ENCODE measurements around the gene COX17. TPM values are rescaled to one million over a fixed set of nuclear protein-coding genes. Genes with fewer than 3 reads are reported as not detected.
A peak's percentile ranks its signal among the peaks of the same experiment; 100 is the strongest.

COX17 gene
- total and polyA plus RNA-seq, 9 donors: 12.4 to 42.2 (median 26.3) TPM

- WGBS, 3 donors: 0 to 5% (median 2%) methylated on average over 58 to 59 of the region's 59 CpGs
- Histone ChIP-seq H3K36me3 (no peaks in the 10 kb centered on the region), H3K4me3 (peak within 1 kb of the TSS; percentile 55), H3K4me1 (ENCODE audit: insufficient read depth) (peaks cover 2% of the 10 kb centered on the region), H3K9me3 (no peaks in the 10 kb centered on the region), H3K27me3 (no peaks in the 10 kb centered on the region), H3K27ac (peak within 1 kb of the TSS; percentile 50 to 75)
- TF ChIP-seq CTCF (IDR thresholded peaks at IDR 0.05): no peak
- no peak for TF ChIP-seq EP300 (IDR thresholded peaks at IDR 0.05)
- peak; percentile 57 for TF ChIP-seq POLR2A (IDR thresholded peaks at IDR 0.05)
- peak; percentile 98 to 99 (median 99) for DNase-seq
- intact Hi-C loops (cut with DNase I): no loop called here
These were observed 25.6 kb upstream of the COX17 start, which contains the start of gene CFAP91 for GRCh38 chr3:119702530-119703527. TSS of gene CFAP91 (plus strand) at chr3:119703022. CDS start at chr3:119703099, 77 bp downstream.

- no peaks in the 10 kb centered on the region for H3K27me3 ChIP-seq
- TF ChIP-seq EP300 (IDR thresholded peaks at IDR 0.05) (no peak), POLR2A (IDR thresholded peaks at IDR 0.05) (no peak), CTCF (IDR thresholded peaks at IDR 0.05) (no peak)
- DNase-seq: peak in 1 of 5 donors; percentile 21
- no peak overlapping the region for H3K27ac ChIP-seq
- intact Hi-C loops (cut with DNase I): no loop called here
- whole genome bisulfite sequencing, 3 donors: 84 to 94% (median 84%) methylated on average over 9 to 22 of the region's 22 CpGs
- peaks cover 2% of the 10 kb centered on the region for H3K4me1 ChIP-seq (ENCODE audit: insufficient read depth)
- no peaks in the 10 kb centered on the region for H3K36me3 ChIP-seq
- H3K4me3 ChIP-seq: no peak overlapping the region
- no peaks in the 10 kb centered on the region for H3K9me3 ChIP-seq
These were observed 23.9 kb upstream of the COX17 start for GRCh38 chr3:119700920-119701734.

- Histone ChIP-seq H3K27me3 (no peaks in the 10 kb centered on the region), H3K9me3 (no peaks in the 10 kb centered on the region), H3K36me3 (no peaks in the 10 kb centered on the region), H3K27ac (no peak overlapping the region), H3K4me3 (no peak overlapping the region), H3K4me1 (ENCODE audit: insufficient read depth) (peaks cover 2% of the 10 kb centered on the region)
- WGBS, 3 donors: 93 to 96% (median 95%) methylated on average over 4 of the region's 4 CpGs
- no peak for DNase-seq
- no peak for TF ChIP-seq EP300 (IDR thresholded peaks at IDR 0.05)
- no peak for TF ChIP-seq POLR2A (IDR thresholded peaks at IDR 0.05)
- TF ChIP-seq CTCF (IDR thresholded peaks at IDR 0.05): no peak
- intact Hi-C loops (cut with DNase I): no loop called here
These were observed 23.2 kb upstream of the COX17 start for GRCh38 chr3:119700269-119700919.

DNA sequence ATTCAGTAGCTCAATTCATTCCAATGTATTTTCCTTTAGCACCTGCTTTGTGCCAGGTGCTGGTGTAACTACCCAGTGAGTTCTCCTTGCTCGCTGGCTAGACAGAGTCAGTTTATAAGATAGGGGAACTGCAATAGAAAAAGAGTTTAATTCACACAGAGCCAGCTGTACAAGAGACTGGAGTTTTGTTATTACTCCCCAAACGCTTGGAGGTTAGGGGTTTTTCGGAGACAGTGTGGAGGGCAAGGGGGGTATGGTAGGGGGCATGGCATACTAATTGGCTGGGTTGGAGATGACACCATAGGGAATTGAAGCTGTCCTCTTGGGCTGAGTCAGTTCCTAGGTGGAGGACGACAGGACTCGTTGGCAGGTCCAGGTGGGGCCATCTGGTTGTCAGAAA is 20.2 kb upstream of the COX17 start:
- no peaks in the 10 kb centered on the region for H3K36me3 ChIP-seq
- intact Hi-C loops (cut with DNase I): no loop called here

More for the DNA sequence above, 20.2 kb upstream of the COX17 start:
- Histone ChIP-seq H3K27ac (no peak overlapping the region), H3K27me3 (no peaks in the 10 kb centered on the region), H3K9me3 (no peaks in the 10 kb centered on the region), H3K4me3 (no peak overlapping the region), H3K4me1 (ENCODE audit: insufficient read depth) (peaks cover 2% of the 10 kb centered on the region)
- TF ChIP-seq EP300 (IDR thresholded peaks at IDR 0.05) (no peak), CTCF (IDR thresholded peaks at IDR 0.05) (no peak), POLR2A (IDR thresholded peaks at IDR 0.05) (no peak)
- WGBS, 3 donors: 75 to 86% (median 83%) methylated on average over 5 of the region's 5 CpGs
- no peak for DNase-seq
